Fibroblast of skin of left quadriceps (primary cell): ENCODE measurements around the gene NDOR1.
A peak's percentile ranks its signal among the peaks of the same experiment; 100 is the strongest.
"Not testable (repeated sequence)": the region's sequence is repeated elsewhere in the genome, so short reads cannot be mapped to it uniquely, and the experiment has no call there.

Experiments
- DNase-seq, 2 experiments: peaks; one replicate each; pipeline ENCODE4 v3.0.0-alpha.2; 2013; ENCODE audit warnings: low read depth in 2 of 2

The NDOR1 gene

GRCh38 chr9:137243626-137244485, 38.4 kb downstream of the NDOR1 start:
- no peak for DNase-seq

DNA sequence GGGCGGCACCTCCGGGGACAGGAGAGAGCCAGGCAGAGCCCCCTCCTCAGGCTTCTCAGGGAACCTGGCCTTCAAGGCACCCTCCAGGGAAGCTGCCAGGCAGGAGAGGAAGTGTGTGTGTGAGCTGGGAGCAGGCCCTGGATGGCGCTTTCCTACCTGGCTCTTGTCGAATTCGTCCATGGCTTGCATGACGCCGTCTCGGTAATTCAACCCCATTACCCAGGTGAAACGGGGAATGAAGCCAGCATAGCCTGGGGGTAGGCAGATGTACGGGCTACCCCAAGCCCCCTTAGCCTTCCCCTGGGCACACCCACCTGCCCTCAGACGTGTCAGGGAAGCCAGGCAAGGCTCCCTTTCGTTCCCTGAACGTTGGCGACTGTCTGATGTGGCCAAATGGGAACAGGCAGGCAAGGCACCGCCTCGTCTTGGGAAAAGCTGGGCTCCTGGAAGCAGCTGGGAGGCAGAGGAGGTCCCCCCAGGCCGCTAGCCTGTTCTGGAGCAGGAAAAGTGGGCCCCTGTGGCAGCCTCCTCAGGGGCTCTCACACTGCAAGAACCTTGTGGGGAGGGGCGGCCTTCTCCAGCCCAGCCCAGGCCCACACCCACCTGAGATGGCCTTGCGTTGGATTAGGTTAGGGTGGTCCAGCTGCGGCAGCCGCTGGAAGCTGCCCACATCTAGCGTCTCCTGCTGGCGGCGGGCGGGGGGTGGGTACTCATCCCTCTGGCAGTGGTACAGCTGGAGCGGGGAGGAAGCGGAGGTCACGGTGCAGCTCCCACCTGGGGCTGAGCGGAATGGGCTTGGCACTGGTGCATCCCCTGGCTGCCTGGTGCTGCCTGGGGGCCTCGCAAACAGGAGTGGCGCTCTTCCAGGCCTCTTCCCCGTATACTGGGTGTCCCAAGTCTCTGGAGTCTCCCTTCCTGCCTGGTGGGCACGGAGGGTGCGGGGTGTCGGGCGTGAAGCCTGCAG, 39.3 kb downstream of the NDOR1 start:
- no peak for DNase-seq

GRCh38 chr9:137245450-137246421, 40.2 kb downstream of the NDOR1 start:
- no peak for DNase-seq

GRCh38 chr9:137247135-137247915, 41.8 kb downstream of the NDOR1 start:
- DNase-seq: no peak

GRCh38 chr9:137247916-137248175, 42.3 kb downstream of the NDOR1 start:
- no peak for DNase-seq

DNA sequence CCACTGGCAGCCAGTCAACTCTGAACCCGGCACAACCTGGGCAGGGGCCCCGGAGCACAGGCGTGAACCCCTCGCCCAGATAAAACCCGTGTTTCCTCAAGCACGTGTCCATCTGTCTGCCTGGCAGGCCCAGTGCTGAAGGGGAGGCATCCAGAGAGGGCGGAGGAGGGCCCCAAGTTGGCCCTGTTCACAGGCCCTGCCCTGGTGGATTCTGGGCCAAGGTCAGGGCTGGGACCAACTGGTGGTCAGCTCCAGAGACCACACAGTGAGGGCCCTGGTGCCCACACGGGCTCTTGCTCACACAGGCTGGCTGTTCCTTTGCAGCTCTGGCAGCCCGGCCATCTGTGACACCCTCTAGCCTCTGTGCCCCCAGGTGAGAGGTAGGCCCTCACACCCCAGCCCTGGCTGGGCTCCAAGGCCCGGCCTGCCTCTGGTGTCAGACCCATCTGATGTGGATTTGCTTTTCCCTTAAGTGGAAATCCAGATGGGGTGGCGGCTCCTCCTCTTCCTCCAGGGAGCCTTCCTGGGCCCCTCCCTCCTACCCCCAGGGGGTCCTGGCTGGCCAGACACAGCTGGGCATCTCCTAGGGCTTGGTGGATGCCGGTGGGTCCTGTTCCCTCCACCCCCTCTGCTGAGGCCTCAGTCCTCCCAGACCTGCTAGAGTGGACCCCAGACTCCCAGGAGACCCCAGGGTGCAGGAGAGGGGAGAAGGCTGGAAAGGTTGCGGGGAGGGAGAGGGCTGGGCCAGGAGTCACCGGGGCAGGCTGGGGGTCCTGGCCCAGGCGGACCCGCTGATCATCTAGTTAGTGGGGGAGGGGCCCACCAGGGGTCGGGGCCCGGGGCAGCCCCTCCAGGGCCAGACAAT, 45.1 kb downstream of the NDOR1 start:
- no peak for DNase-seq

DNA sequence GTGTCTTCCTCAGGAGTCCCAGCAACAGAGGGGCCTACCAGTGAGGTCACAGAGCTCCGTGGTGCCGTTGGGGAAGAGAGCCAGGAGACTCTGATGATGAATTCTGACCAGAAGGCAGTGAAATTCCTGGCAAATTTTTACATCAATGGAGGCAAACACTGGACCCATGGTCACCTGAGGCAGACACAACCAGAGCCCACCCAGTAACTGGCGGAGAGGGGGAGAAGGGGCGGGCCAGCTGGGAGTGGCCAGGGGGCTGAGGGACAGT, 45.6 kb downstream of the NDOR1 start, which contains the start of gene STPG3:
TSS of gene STPG3 (plus strand) at position 93 of the 268 bp plus-strand sequence. CDS start at position 94, 1 bp downstream.
- no peak for DNase-seq

GRCh38 chr9:137251490-137252268, 46.2 kb downstream of the NDOR1 start:
- no peak for DNase-seq

DNA sequence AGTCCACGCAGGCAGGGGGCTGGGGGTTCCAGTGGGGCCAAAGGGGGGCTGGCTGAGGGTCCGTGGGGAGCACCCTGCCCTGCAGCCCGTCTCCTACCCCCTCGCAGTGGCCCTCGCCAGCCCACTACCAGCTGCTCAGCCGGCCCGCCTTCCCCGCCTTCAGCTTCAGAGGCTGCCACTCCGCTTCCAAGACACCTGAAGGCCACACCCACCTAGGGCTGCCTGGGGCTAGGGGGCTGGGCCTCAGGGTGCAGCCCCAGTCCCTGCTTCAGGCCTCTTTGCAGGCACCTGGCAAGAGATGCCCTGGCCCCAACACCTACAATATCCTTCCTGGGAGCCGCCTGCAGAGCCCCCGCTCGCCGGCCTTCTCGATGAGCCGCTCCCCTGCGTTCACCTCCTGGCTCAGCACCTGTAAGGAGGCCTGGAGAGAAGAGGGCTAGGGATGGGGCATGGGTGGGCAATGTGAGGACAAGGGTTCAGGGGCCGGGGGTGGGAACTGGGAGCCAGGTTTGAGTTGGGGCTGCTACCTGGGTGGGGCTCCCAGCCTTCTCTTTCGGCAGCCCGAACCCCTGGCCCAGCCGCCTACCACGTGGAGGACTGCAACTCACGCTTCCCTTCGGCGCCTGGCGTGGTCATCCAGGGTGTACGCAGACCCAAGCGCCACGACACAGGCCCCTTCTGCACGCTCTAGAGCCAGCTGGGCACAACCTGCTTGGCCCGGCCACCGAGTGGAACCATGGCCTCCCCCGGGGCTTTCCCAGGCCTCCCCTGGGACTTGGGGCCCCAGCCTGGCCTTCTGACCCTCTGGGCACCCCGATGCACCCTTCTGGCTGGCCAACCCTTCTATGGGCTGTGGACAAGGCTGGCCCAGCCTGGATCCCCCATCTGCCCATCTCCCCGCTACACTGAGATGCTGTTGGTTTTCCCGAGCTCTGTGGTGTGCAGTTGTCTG, 47.3 kb downstream of the NDOR1 start:
- DNase-seq: no peak

DNA sequence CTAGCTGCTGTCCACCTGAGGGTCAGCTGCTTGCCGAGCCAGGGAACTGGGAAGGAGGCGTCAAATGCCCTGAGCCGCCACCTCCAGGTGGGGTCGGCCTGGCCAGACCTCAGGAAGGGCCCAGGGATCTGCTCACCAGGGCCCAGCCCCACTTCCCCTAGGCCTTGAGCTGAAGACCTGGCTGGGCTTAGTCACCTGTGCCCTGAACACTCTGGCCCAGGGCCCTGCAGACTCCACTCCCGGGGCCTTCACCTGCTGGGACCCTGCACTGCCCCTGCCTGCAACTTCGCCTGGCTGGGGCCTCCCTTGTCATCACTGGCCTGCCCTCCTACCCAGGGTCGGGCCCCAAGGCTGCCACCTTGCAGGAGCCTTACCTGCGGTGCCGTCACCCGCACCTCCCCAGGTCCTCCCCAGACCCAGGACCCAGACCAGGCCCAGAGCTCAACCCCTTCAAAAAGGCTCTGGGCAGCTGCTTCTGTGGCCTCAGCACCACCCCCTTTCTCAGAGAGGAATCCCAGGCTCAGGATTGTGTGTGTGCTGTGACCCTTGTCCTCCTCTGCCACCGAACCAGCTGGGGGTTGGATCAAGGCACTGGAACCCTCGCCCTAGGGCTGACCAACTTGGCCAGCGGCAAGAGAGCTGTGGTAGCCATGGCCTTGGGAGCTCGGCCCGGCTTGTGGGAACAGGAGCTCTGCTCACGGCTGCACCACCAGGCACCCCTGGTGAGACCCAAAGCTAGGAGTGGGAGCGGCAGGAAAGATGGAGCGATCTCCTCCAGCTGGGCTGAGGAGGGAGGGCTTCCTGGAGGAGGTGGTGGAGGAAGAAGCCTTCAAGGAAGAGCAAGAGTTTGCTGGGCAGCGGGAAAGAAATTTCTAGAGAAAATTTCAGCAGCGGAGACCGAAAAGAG, 48.5 kb downstream of the NDOR1 start:
- DNase-seq: no peak

DNA sequence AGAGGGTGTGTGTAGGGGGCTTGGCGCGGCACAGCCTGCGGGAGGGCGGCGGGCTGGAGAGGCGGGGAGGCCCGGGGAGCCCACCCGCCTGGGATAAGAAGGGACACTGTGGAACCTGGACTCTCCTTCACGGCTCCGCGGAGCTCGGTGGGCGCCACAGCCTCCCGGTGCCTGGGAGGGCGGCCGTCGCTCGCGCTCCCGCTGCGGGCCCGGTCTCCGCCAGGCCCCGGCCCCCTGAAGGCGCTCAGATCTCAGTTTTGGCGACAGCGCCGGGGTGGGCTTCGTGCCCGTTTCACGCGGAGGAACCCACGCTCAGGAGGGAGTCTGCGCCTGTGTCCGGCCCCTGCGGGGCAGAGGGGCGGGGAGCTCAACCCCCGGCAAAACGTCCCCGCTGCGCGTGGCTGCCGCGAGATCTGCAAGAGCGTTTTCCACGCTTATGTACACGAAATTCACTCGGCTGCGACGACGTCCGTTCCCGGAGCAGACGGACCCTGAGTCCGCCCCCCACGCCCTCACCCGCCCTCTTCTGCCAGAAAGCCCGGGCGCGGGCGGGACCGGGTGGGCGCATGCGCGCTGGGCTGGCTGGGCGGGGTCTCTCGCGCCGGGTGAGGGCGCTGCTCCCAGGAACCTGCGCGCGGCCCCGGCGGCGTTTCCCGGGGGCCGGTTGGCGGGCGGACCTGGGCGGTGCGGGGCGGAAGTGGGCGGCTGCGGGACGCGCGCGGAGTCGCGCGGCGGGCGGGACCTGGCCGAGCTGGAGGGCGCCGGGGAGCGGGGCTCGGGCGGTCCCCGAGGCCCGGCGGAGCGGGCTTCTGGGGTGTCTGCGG, 49.3 kb downstream of the NDOR1 start, which contains the start of gene NELFB:
TSS of gene NELFB (plus strand) at position 704 of the 824 bp plus-strand sequence.
- DNase-seq: peak; percentile 65 to 72

DNA sequence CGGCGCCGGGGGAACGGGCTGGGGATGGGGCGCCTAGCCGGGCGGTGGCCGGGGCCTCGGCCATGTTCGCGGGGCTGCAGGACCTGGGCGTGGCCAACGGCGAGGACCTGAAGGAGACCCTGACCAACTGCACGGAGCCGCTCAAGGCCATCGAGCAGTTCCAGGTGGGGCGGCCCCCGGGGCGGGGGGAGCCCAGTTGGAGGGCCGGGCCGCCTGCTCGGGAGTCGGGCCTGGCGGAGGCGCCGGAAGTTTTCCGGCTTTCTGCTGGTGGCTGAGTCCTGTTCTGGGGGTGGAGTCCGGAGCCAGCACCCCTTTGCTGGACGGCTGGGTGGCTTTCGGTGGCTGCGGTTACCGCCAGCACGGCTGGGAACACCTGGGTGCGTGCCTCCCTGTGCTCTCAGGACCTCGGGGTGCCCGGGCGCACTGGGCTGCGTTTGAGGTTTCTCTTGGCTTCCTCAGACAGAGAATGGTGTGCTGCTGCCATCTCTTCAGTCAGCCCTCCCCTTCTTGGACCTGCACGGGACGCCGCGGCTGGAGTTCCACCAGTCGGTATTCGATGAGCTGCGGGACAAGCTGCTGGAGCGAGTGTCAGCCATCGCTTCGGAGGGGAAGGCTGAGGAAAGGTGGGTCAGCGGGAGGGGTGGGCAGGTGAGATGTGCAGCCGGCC, 50.1 kb downstream of the NDOR1 start:
- DNase-seq: no peak

GRCh38 chr9:137256362-137256761, 50.9 kb downstream of the NDOR1 start:
- no peak for DNase-seq

GRCh38 chr9:137256856-137257255, 51.4 kb downstream of the NDOR1 start:
- no peak for DNase-seq

DNA sequence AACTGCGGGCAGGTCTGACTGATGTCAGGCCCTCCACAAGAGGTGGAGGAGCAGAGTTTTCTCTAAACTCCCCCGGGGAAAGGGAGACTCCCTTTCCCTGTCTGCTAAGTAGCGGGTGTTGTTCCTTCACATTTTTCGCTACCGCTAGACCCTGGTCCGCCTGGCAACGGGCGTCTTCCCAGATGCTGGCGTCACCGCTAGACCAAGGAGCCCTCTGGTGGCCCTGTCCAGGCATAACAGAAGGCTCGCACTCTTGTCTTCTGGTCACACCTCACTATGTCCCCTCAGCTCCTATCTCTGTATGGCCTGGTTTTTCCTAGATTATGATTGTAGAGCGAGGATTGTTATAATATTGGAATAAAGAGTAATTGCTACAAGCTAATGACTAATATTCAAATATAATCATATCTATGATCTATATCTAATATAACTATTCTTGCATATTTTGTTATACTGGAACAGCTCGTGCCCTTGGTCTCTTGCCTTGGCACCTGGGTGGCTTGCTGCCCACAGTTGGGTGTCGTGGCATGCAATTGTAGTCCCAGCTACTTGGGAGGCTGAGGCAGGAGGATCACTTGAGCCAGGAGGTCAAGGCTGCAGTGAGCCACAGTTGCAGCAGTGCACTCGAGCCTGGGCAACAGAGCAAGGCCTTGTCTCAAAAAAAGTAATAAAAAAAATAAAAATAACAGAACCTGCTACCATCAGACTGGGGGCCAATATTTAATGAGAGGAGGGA, 56.8 kb downstream of the NDOR1 start:
- DNase-seq: not testable (repeated sequence)
